Choroid plexus epithelial cell (primary cell): Measurements from ENCODE around the gene RCOR1.
"Not testable (repeated sequence)": the region's sequence is repeated elsewhere in the genome, so short reads cannot be mapped to it uniquely, and the experiment has no call there.

ENCODE experiments used
- DNase-seq: peaks from one replicate; pipeline ENCODE4 v3.0.0-alpha.2; 2010; ENCODE audit warnings: low read depth
- H3K4me3 ChIP-seq: 2 replicates; pipeline ENCODE4 v1.5.1; 2011; ENCODE audit warnings: low read depth, mild to moderate bottlenecking, control low read depth, low read length, moderate library complexity
- CTCF ChIP-seq: conservative IDR thresholded peaks from 2 replicates; pipeline ENCODE4 v1.5.1; 2011; ENCODE audit warnings: low read depth, mild to moderate bottlenecking, control low read depth, inconsistent platforms, low read length, moderate library complexity

Gene RCOR1

GRCh38 chr14:102591944-102592762, at the start of gene RCOR1:
TSS of gene RCOR1 (plus strand) at chr14:102592649. CDS start at chr14:102592887, 238 bp downstream.
- peak within 1 kb of the TSS; percentile 90 for H3K4me3 ChIP-seq
- DNase-seq, result peak; percentile 98
- no peak for TF ChIP-seq CTCF

- no peak for DNase-seq
- H3K4me3 ChIP-seq, result no peak overlapping the region
- TF ChIP-seq CTCF, result no peak
These were observed 48.3 kb upstream of the RCOR1 start for GRCh38 chr14:102544046-102544746.

GRCh38 chr14:102544747-102545460, 47.5 kb upstream of the RCOR1 start:
- no peak overlapping the region for H3K4me3 ChIP-seq
- DNase-seq, result no peak
- no peak for TF ChIP-seq CTCF

- no peak overlapping the region for H3K4me3 ChIP-seq
- DNase-seq, result peak; percentile 76
- peak; percentile 26 for TF ChIP-seq CTCF
These were observed 46.8 kb upstream of the RCOR1 start for GRCh38 chr14:102545461-102546265.

- no peak for DNase-seq
- no peak for TF ChIP-seq CTCF
- no peak overlapping the region for H3K4me3 ChIP-seq
These were observed 43.7 kb upstream of the RCOR1 start for GRCh38 chr14:102548616-102549240.

- H3K4me3 ChIP-seq, DNase-seq: not testable (repeated sequence)
These were observed 41.5 kb upstream of the RCOR1 start for GRCh38 chr14:102550927-102551401.
